ENCODE results near the gene MYO5C.
"Not testable (repeated sequence)": the region's sequence is repeated elsewhere in the genome, so short reads cannot be mapped to it uniquely, and the experiment has no call there.

Gene MYO5C

GRCh38 chr15:52206446-52206845 is 89.2 kb downstream of the MYO5C start:
- no peak for DNase-seq

DNA sequence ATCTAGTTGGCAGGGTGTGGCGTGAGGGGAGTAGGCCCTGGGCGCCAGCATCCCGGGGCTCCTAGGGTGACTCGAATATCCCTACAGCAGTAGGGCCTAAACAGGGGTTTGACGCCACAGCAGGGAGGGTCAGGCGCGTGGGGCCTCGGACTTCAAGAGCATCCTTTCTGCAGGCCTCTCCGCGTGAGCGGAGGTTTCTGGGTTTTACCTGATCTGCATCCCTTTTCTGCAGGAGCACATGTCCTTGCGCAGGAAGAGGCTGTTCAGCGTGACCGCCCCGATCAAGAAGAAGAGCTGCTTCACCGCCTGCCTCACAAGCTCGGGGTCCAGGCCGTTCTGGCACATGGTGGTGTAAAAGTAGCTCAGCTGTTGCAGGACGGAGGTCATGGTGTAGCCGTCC is 90.9 kb downstream of the MYO5C start:
- no peak for DNase-seq

- no peak for DNase-seq
Observed at GRCh38 chr15:52200831-52201365, 94.7 kb downstream of the MYO5C start.

DNA sequence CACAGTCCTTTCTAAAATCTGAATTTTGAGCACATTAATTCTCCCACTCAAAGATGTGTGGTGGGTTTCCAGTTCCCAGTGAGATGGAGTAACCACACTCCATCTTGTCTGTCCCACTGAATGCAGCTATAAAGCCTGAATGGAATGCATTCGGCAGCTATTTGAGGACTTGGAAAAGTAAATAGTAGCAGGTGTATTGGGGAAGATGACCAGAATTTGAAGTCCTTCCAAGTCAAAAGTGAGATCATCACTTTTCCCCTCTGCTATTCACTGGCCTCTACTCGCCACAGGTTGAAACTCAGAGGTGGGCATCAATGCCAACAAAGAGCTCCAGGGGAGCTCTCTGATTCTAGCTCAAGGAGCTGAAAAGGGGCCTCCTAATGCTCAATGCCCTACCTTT is 96.3 kb downstream of the MYO5C start:
- no peak for DNase-seq

GRCh38 chr15:52196891-52197290 is 98.7 kb downstream of the MYO5C start:
- no peak for DNase-seq

DNA sequence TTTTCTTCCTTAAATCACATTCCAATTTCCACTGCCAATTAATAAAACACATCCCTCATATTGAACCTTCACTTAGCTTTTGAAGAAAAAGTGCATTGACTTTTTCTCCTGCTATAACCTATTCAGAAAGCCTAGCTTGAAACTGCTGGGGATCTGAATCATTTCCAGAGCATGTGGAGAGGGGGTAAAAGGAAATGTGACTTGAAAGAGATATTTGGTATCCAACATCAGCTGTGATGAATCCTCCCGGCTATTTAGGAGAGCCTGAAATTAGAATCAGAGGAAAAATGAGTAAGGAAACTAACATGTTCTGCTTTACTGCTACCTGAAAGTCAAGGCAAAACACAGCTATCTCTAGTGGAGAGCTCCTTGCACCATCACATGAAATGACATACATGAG is 101.8 kb downstream of the MYO5C start:
- DNase-seq: no peak

DNA sequence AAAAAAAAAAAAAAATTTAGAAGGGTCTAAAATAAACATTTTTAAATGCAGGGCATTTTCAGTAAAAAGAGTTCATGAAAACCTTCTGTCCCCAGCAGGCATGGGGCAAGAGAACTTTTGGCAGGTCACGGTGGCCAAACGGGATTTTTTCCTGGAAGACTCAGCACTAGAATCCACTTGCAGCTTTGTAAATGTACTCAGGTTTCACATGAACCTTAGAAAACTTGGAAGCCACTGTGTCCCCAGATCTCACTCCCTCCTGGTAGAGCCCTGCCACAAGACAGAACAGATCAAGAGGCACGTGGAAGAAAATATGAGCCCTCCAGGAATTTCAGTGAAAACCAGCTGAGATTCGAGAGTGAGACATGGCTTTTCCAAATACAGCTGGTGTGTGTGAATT is 102.3 kb downstream of the MYO5C start:
- DNase-seq: no peak

DNA sequence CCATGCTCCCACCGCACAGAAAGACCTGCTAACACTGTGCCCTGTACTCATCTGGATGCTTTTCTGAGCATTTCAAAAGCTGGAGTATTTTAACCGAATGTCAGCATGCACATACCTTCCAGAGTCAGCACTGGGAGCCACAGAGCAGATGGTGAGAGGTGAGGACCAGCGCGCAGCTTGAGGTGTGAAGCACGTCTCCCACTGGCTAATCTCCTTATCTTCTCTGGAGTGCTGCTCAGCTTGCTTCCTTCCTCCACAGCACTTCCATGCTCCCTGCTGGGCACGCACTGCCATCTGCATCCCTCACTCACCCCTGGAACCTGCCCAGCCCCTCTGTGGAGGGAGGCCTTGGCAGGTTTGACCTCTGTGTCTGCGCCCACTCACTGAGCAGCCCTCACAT is 104.4 kb downstream of the MYO5C start, which contains the start of gene GNB5:
TSS of gene GNB5 (minus strand) at position 186 of the 400 bp plus-strand sequence. CDS start 6,716 bp downstream, outside the sequence.
- no peak for DNase-seq

DNA sequence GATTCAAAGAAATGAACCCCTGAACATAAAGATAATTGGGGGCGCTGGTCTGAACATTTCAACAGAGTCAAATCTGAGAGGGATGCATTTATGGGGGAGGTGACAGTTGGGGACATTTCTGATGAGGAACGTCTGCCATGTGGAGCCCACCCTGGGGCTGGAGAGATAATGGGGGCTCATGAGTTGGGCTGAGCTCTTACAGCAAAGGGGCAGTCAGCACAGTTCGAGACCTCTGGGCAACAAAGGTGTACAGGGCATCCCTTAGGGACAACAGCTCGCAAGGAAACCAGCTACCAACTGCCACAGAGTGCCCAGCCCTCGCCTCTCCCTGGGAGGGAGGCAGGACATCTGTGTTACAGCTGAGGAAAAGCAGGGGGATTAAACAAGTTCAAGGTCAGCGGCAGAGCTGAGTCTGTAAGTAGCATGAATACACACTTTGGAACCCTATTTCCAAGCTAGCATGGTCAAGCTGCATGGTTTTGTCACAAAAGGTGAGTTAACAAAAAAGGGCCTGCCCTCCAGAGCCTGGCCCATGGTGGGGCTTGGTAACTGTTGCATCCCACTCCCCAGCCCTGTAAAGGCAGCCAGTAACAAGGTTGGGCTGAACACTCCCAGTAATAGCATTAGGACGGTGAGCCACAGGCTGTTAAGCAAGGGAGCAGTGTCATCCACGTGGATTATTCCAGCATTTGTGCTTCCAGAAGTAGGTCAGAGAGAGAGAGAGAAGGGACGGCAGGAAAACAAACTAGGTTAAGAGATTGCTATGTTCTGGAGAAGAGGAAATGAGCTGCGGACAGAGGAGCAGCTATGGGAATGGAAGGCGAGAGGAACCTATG is 108.7 kb downstream of the MYO5C start:
- DNase-seq: no peak

DNA sequence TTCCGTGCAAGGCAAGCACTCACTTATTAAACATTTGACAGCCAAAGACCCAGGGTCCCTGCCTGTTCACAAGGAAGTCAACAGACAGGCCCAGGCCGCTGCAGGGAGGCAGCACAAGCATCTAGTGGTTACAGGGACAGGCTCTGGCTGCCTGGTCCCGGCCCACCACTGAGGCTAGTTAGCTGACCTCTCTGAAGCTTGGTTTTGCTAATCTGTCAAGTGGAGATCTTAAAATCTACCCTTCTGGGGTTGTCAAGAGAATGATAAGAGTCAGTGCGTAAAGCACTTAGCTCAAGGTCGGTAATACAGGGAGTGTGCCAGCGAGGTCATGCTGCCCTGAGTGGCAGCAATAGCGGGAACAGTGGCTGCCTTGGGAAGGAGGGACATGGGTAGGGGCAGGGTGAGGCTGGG is 110.4 kb downstream of the MYO5C start:
- no peak for DNase-seq

GRCh38 chr15:52184721-52185120 is 110.9 kb downstream of the MYO5C start:
- DNase-seq: no peak

DNA sequence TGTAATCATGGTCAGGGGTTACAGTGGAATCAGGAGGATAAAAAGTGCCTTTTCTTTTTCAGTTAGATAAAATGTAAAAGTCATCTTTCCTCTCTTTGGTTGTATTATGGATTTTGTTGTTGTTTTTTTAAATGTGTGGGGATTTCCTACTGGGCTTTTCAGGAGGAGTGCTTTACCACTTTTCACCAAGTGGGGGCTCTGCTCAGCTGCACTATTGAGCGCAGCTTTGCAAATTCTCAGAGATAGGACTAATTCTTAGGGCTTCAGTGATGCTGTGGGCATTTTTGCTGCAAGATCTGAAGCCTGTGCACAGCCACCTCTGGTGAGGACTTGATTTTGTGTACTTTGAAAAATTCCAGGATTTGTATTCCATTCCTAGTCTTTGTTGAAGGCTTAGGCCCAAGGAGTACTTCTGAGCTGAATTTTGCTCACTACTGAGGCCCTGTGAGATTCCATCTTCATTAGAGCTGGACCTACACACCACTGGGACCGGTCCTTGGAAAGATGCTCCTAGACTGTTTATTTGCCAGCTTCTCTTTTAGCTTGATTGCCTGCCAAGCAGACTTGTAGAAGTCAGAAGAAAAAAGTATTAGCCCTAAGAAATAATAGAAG is 111.9 kb downstream of the MYO5C start:
- no peak for DNase-seq

DNA sequence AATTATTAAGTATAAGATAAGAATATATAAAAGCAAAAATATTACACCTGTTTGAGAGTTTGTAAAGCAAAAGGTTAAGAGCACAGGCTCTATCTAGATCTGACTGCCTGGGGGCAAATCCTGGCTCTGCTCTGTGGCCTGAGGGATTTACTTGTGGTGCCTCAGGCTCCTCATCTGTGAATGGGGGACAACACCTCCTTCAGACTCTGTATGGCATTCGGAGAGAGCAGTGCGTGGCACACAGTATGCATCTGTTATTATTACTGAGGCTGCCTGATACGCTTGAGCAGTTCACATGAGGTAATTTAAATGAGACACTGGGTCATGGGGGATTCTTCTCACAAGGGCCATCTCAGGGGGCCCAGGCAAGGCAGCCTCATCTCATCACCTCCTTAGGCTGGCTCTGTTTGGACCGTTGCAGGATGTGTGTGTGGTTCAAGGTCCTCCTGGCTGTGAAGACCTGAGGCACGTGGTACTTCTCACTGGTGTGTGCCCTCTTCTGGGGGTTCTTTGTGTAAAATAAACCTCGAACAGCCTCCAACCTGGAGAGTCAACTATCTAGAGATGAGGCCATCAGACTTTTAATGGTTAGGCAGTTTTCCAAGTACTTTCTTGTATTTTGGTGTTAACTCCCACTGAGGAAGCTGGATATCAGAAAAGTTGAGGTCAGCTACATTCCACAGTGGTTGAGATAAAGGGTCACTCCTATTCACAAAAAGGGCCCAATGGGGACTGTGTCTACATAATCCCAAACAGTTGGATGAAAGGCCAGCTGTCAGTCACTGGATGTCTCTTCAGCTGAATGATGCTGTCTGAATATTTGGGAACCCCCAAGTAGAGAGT is 113.4 kb downstream of the MYO5C start:
- no peak for DNase-seq

- no peak for DNase-seq
Observed at GRCh38 chr15:52180851-52181450, 114.7 kb downstream of the MYO5C start.

DNA sequence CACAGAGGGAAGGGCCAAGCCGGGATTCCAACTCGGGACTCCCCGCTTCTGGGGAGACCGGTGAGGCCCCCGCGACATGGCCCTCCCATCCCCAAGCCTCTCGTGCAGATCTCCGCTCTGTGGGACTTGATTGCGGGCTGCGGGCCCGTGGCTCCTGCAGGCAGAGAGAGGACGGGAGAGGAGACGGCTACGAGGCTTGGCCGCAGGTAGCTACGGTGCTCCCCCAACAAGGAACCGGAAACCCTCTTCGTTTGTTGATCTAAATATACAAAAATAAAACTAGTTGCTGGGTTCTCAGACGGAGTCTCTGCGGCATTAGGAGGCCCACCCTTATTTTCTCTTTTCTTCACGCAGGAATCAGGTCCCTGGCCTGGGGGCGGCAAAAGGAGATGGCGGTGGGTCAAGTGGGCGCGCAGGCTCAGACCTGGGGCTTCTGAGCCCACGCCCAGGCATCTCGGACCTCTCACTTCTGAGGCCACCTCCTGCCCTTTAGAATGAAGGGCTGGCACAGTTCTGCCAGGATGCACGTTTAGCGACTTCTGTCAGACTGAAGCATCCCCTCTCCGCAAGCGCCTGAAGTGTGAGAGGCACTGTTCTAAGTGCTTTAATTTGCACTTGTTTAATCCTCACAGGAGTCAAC is 115.3 kb downstream of the MYO5C start:
- DNase-seq: peak; percentile 10

GRCh38 chr15:52179278-52180195 is 116.1 kb downstream of the MYO5C start:
- peak; percentile 88 for DNase-seq

- no peak for DNase-seq
Observed at GRCh38 chr15:52178765-52179164, 116.8 kb downstream of the MYO5C start.

DNA sequence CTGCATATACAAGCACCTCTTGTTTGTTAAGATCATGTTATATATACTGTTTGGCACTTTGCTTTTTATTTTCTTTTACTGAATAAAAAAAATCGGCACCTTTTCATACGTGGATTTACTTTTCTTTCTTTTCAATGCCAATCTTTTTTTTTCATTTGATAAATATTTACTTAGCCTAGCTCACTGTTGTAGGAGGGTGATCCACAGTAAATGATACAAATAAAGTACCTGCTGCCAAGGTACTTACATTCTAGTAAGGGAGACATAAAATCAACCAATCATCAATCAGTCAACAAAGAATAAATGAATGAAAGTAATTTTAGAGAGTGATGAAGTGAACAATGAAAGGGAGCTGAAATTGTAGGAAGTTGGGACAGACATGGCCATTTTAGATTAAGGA is 122.7 kb downstream of the MYO5C start:
- DNase-seq: no peak

- DNase-seq: no peak
Observed at GRCh38 chr15:52171807-52172206, 123.8 kb downstream of the MYO5C start.

DNA sequence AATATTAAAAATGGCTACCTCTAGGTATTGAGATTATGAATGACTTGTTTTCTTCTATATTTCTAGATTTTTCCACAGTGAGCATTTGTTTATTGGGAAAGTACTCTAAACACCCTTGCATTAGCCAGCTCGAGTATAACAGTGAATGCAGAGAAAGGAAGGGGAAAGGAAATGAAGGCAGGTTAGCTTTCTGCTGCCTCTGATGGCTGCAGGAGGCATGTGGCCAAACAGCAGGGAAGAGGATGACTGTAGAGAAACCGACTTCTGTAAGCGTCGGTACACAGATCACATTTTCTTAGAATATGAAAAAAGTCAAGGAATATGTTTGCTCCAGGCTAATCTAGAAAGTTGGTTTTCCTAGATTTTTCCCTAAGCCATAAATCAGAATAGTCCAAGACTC is 124.2 kb downstream of the MYO5C start:
- no peak for DNase-seq

DNA sequence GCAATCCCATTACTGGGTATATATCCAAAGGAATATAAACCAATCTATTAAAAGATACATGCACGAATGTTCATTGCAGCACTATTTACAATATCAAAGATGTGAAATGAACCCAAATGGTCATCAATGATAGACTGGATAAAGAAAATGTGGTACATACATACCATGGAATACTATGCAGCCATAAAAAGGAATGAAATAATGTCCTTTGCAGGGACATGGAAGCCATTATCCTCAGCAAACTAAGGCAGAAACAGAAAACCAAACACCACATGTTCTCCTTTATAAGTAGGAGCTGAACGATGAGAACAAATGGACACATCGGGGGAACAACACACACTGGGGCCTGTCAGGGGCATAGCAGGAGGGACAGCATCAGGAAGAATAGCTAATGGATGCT is 125.4 kb downstream of the MYO5C start:
- DNase-seq: not testable (repeated sequence)
